Muscle layer of duodenum (tissue), 2 donors: ENCODE measurements around the gene NR6A1.

Experiments
- H3K27ac ChIP-seq: one replicate; pipeline ENCODE4 v1.7.0; 2013; ENCODE audit warnings: mild to moderate bottlenecking, low read length
- H3K27me3 ChIP-seq: one replicate; pipeline ENCODE4 v1.7.0; 2013; ENCODE audit warnings: low read depth, mild to moderate bottlenecking, control low read depth, low read length
- H3K36me3 ChIP-seq, 2 donors: one replicate each; pipeline ENCODE4 v1.7.0; 2013; ENCODE audit warnings: low read length in 2 of 2, control low read depth in 1 of 2, mild to moderate bottlenecking in 1 of 2; ENCODE audit not compliant: insufficient read depth in 2 of 2, control insufficient read depth in 1 of 2
- H3K4me1 ChIP-seq, 2 donors: one replicate each; pipeline ENCODE4 v1.7.0; 2013; ENCODE audit warnings: low read length in 2 of 2, mild to moderate bottlenecking in 2 of 2, control low read depth in 1 of 2, moderate library complexity in 1 of 2; ENCODE audit not compliant: insufficient read depth in 2 of 2, control insufficient read depth in 1 of 2
- H3K4me3 ChIP-seq, 2 donors: one replicate each; pipeline ENCODE4 v1.7.0; 2013; ENCODE audit warnings: low read length in 2 of 2, low read depth in 1 of 2, mild to moderate bottlenecking in 1 of 2
- H3K9me3 ChIP-seq, 2 donors: one replicate each; pipeline ENCODE4 v1.7.0; 2013; ENCODE audit warnings: low read length in 2 of 2, control low read depth in 1 of 2, mild to moderate bottlenecking in 1 of 2; ENCODE audit not compliant: control insufficient read depth in 1 of 2
- donor health status: healthy.

NR6A1 gene

GRCh38 chr9:124475158-124475867, 295.8 kb downstream of the NR6A1 start:
- Histone ChIP-seq H3K27me3 (peaks cover 13% of the 10 kb centered on the region), H3K4me1 (peaks cover 0 to 10% of the 10 kb centered on the region in 2 donors), H3K36me3 (no peaks in the 10 kb centered on the region), H3K27ac (no peak overlapping the region), H3K9me3 (no peaks in the 10 kb centered on the region), H3K4me3 (no peak overlapping the region)

- Histone ChIP-seq H3K4me3 (no peak overlapping the region), H3K4me1 (peaks cover 0 to 10% of the 10 kb centered on the region in 2 donors), H3K9me3 (no peaks in the 10 kb centered on the region), H3K36me3 (no peaks in the 10 kb centered on the region), H3K27me3 (peaks cover 13% of the 10 kb centered on the region), H3K27ac (no peak overlapping the region)
These were observed 297.0 kb downstream of the NR6A1 start for GRCh38 chr9:124474151-124474550.

GRCh38 chr9:124473310-124473709, 297.8 kb downstream of the NR6A1 start:
- Histone ChIP-seq H3K4me3 (no peak overlapping the region), H3K27me3 (peaks cover 4% of the 10 kb centered on the region), H3K4me1 (peaks cover 0 to 10% of the 10 kb centered on the region in 2 donors), H3K9me3 (no peaks in the 10 kb centered on the region), H3K27ac (no peak overlapping the region), H3K36me3 (no peaks in the 10 kb centered on the region)

GRCh38 chr9:124472770-124473169, 298.3 kb downstream of the NR6A1 start:
- H3K9me3 ChIP-seq: no peaks in the 10 kb centered on the region
- no peaks in the 10 kb centered on the region for H3K36me3 ChIP-seq
- H3K4me3 ChIP-seq: no peak overlapping the region
- H3K27ac ChIP-seq: no peak overlapping the region
- peaks cover 0 to 6% of the 10 kb centered on the region in 2 donors for H3K4me1 ChIP-seq
- H3K27me3 ChIP-seq: no peaks in the 10 kb centered on the region

GRCh38 chr9:124471761-124472160, 299.4 kb downstream of the NR6A1 start:
- Histone ChIP-seq H3K4me1 (no peaks in the 10 kb centered on the region), H3K4me3 (no peak overlapping the region), H3K9me3 (no peaks in the 10 kb centered on the region), H3K27ac (no peak overlapping the region), H3K36me3 (no peaks in the 10 kb centered on the region), H3K27me3 (no peaks in the 10 kb centered on the region)

- Histone ChIP-seq H3K4me1 (no peaks in the 10 kb centered on the region), H3K9me3 (no peaks in the 10 kb centered on the region), H3K27ac (no peak overlapping the region), H3K4me3 (no peak overlapping the region), H3K36me3 (no peaks in the 10 kb centered on the region), H3K27me3 (no peaks in the 10 kb centered on the region)
These were observed 300.4 kb downstream of the NR6A1 start for GRCh38 chr9:124470726-124471125.

- no peaks in the 10 kb centered on the region for H3K36me3 ChIP-seq
- no peaks in the 10 kb centered on the region for H3K9me3 ChIP-seq
- H3K4me3 ChIP-seq: no peak overlapping the region
- no peaks in the 10 kb centered on the region for H3K27me3 ChIP-seq
- no peak overlapping the region for H3K27ac ChIP-seq
- no peaks in the 10 kb centered on the region for H3K4me1 ChIP-seq
These were observed 300.8 kb downstream of the NR6A1 start for GRCh38 chr9:124470306-124470705.

- Histone ChIP-seq H3K27me3 (no peaks in the 10 kb centered on the region), H3K27ac (no peak overlapping the region), H3K4me1 (no peaks in the 10 kb centered on the region), H3K4me3 (no peak overlapping the region), H3K9me3 (no peaks in the 10 kb centered on the region), H3K36me3 (no peaks in the 10 kb centered on the region)
These were observed 301.9 kb downstream of the NR6A1 start for GRCh38 chr9:124469011-124469832.

GRCh38 chr9:124468061-124468740, 302.9 kb downstream of the NR6A1 start:
- no peaks in the 10 kb centered on the region for H3K27me3 ChIP-seq
- H3K9me3 ChIP-seq: peaks cover 0 to 2% of the 10 kb centered on the region in 2 donors
- no peaks in the 10 kb centered on the region for H3K36me3 ChIP-seq
- H3K4me3 ChIP-seq: no peak overlapping the region
- no peak overlapping the region for H3K27ac ChIP-seq
- H3K4me1 ChIP-seq: no peaks in the 10 kb centered on the region

- Histone ChIP-seq H3K4me3 (no peak overlapping the region), H3K27ac (no peak overlapping the region), H3K36me3 (no peaks in the 10 kb centered on the region), H3K27me3 (no peaks in the 10 kb centered on the region), H3K4me1 (no peaks in the 10 kb centered on the region), H3K9me3 (peaks cover 0 to 9% of the 10 kb centered on the region in 2 donors)
These were observed 303.6 kb downstream of the NR6A1 start for GRCh38 chr9:124467410-124468060.
